ENCODE results near the gene CHST9. TPM values are rescaled to one million over a fixed set of nuclear protein-coding genes. Genes with fewer than 3 reads are reported as not detected.

Gene CHST9
- total and polyA plus RNA-seq, 9 of the 15 experiments (the other 6 are each of a cell fraction or from before 2014, with no cell fraction given): not detected

GRCh38 chr18:27030421-27030820 lies 154.7 kb downstream of the CHST9 start:
- Histone ChIP-seq H4K20me1 (replicated peaks; ENCODE audit: control insufficient read depth, insufficient read depth, low read length) (no peaks in the 10 kb centered on the region), H3K9ac (ENCODE audit: insufficient read depth in 1 of 2, low read depth in 2 of 2, low read length in 2 of 2) (no peak overlapping the region), H3K9me1 (ENCODE audit: control insufficient read depth, insufficient read depth, low read length) (no peaks in the 10 kb centered on the region), H3K36me3 (ENCODE audit: control insufficient read depth, insufficient read depth, low read length) (no peaks in the 10 kb centered on the region), H3K9me3 (replicated peaks; ENCODE audit: control insufficient read depth, insufficient read depth, low read depth, low read length) (no peaks in the 10 kb centered on the region; the same call in 1 of the 2 replicates), H3K4me3 (no peak overlapping the region), H3K27ac (ENCODE audit: extremely low read depth, low read depth, low read length) (no peak overlapping the region), H3K4me1 (replicated peaks in 1 of 2; ENCODE audit: control insufficient read depth in 2 of 2, insufficient read depth in 2 of 2, low read length in 2 of 2) (no peaks in the 10 kb centered on the region), H3K4me2 (ENCODE audit: insufficient read depth, low read length) (no peak overlapping the region), H3K79me2 (ENCODE audit: control insufficient read depth, insufficient read depth, low read length) (no peaks in the 10 kb centered on the region), H3K27me3 (ENCODE audit: control insufficient read depth in 2 of 2, insufficient read depth in 2 of 2, low read length in 2 of 2) (no peaks in the 10 kb centered on the region), H2AFZ (ENCODE audit: low read depth, low read length) (no peak overlapping the region)
- under 1% methylated on average over 9 of the region's 9 CpGs for WGBS (ENCODE audit: insufficient coverage, low coverage, missing lambda C conversion rate)
- POLR2A ChIA-PET: no interaction called here
- in situ Hi-C loops (cut with MboI) (no loop called here), intact Hi-C loops (cut with micrococcal nuclease) (no loop called here)
- CTCF ChIA-PET (ENCODE audit: low intra/inter-chr PET ratio): no interaction called here
- no peak for DNase-seq (ENCODE audit: extremely low read depth in 1 of 4, low spot score in 3 of 4)
- ATAC-seq: no peak
- no peak for FAIRE-seq
- BruUV-seq (replicated peaks): no TSS peak
- TF ChIP-seq RNF2 (IDR thresholded peaks at IDR 0.05) (no peak), NFE2L1 (tag; IDR thresholded peaks at IDR 0.05; ENCODE audit: borderline replicate concordance, low read depth) (no peak), SRF (CRISPR knock-in tag; IDR thresholded peaks at IDR 0.05) (no peak), ZNF175 (CRISPR knock-in tag; IDR thresholded peaks at IDR 0.05; ENCODE audit: low read depth) (no peak), LCOR (CRISPR knock-in tag; IDR thresholded peaks at IDR 0.05) (no peak), ZNF507 (tag; conservative IDR thresholded peaks at IDR 0.05) (no peak), NFRKB (IDR thresholded peaks at IDR 0.05; ENCODE audit: low read depth) (no peak), FOSL1 (tag; conservative IDR thresholded peaks at IDR 0.05) (no peak), RBM34 (IDR thresholded peaks at IDR 0.05; ENCODE audit: borderline replicate concordance, insufficient read depth, low read length) (no peak), FOXP4 (CRISPR knock-in tag; IDR thresholded peaks at IDR 0.05; ENCODE audit: borderline replicate concordance) (no peak), BDP1 (IDR thresholded peaks at IDR 0.05; ENCODE audit: insufficient read depth, insufficient read length) (no peak), MNT (conservative IDR thresholded peaks at IDR 0.05) (no peak)
